SKM-1 treated with dmso at 0.1 percent for 144 hours (cell line): ENCODE data around the gene CSTF1.

Experiments used
- DNase-seq: peaks from one replicate; lab custom pipeline; 2025; ENCODE audit not compliant: unreplicated experiment; lab: John Stamatoyannopoulos, UW

CSTF1 gene

GRCh38 chr20:56392132-56392880 is at the start of gene CSTF1, which contains the start of gene AURKA:
Gene CSTF1 (plus strand): TSS chr20:56392645. CDS start chr20:56395553, 2,908 bp downstream.
Gene AURKA (minus strand): TSS chr20:56392215. CDS start chr20:56388197, 4,018 bp downstream.
- peak; percentile 96 for DNase-seq

- DNase-seq = no peak
These were observed 49.7 kb upstream of the CSTF1 start for GRCh38 chr20:56342783-56343182.

- peak; percentile 7 for DNase-seq
These were observed 48.5 kb upstream of the CSTF1 start for GRCh38 chr20:56343861-56344381.

GRCh38 chr20:56345911-56346310 is 46.5 kb upstream of the CSTF1 start:
- DNase-seq = no peak

DNA sequence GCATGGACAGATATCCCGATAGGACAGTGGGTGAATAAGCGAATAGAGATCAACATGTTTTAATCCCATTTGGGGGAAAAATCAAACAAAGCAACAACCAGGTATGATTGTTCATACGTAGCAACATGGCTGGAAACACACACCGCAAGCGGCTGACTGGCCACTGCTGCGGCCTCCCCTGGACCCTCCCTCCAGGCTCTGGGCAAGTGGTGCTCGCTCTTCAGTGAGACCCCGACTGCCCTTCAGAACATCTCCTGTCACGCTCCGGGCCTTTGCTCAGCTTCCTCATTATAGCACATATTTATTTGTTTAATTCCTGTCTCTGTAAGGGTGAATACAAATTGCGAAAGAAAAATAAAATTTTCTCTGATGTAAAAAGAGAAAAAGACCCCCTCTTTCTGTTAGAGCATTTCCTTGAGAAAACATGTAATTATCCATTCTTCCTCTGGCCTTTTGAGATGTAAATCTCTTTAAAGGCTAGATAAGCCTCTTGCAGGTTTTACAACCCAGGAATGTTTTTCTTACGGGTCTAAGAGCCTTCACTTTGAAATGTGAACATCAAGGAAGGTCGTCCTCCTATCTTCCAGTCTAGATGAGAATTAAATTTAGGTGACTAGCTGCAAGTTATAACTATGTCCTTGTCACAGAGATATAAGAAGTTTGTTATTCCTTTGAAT is 44.7 kb upstream of the CSTF1 start:
- DNase-seq = no peak

- no peak for DNase-seq
These were observed 44.1 kb upstream of the CSTF1 start for GRCh38 chr20:56348305-56348693.

GRCh38 chr20:56348746-56349145 is 43.7 kb upstream of the CSTF1 start:
- DNase-seq = no peak

GRCh38 chr20:56350842-56351241 is 41.6 kb upstream of the CSTF1 start:
- DNase-seq = no peak

GRCh38 chr20:56352345-56353055 is 39.9 kb upstream of the CSTF1 start:
- DNase-seq = no peak

DNA sequence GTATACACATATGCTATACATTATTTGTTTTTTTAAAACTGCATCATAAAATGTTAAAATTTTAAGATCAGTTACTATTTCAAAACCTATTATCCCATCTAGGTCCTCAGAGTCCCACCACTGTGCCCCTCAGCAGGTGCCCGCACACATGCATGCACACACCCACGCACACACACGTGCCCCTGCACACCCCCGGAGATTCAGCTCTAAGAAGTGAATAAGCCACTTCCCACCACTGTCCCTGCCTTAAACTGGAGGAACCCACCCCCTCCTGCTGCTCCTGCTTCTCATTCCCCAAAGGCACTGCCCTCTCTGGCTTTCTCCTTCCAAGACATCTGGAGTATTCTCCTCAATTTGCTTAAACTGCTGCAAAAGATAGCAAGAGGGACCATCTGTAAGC is 39.1 kb upstream of the CSTF1 start:
- DNase-seq = no peak

DNA sequence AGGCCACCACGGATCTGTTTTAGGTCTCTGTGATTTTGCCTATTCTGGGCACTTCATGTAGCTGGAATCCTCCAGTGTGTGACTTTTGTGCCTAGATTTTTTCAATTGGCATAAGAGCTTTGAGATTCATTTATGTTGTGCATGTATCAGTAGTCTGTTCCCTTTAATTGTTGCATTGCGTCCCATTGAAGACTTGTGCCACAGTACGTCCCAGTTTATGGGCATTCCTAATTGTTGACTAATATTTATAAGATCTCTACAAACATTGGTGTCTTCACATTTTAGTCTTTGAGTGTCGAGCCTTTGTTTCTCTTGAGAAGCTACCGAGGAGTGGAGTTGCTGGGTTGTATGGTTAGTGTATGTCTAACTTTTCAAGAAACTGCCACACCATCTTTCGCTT is 34.4 kb upstream of the CSTF1 start:
- no peak for DNase-seq

DNA sequence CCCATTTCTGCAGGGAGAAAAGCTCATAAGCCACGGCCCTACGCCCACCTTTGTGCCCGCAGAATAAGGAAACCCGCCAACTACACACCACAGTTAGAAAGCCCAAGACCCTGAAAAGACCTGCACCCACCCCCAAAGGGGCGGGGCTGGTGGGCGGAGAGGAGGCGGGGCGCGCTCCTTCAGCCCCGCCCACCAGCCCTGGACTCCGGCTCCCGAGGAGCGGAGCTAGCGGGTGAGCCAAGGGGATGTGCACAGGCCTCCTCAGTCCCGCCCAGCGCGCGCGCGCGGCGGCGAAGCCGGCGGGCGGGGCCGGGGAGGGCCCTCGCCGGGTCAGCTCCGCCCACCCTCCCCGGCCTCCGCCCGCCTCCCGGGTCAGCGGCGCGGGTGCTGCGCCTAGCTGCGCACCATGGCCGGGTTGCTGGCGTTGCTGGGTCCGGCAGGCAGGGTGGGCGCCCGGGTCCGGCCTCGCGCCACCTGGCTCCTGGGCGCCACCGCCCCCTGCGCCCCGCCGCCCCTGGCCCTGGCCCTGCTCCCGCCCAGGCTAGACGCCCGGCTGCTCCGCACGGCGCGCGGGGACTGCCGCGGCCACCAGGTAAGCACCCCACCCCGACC is 33.7 kb upstream of the CSTF1 start, which contains the start of gene FAM210B:
FAM210B (plus strand) TSS at position 375 of the 612 bp plus-strand sequence; CDS start at position 407, 32 bp downstream.
- DNase-seq = peak; percentile 63

DNA sequence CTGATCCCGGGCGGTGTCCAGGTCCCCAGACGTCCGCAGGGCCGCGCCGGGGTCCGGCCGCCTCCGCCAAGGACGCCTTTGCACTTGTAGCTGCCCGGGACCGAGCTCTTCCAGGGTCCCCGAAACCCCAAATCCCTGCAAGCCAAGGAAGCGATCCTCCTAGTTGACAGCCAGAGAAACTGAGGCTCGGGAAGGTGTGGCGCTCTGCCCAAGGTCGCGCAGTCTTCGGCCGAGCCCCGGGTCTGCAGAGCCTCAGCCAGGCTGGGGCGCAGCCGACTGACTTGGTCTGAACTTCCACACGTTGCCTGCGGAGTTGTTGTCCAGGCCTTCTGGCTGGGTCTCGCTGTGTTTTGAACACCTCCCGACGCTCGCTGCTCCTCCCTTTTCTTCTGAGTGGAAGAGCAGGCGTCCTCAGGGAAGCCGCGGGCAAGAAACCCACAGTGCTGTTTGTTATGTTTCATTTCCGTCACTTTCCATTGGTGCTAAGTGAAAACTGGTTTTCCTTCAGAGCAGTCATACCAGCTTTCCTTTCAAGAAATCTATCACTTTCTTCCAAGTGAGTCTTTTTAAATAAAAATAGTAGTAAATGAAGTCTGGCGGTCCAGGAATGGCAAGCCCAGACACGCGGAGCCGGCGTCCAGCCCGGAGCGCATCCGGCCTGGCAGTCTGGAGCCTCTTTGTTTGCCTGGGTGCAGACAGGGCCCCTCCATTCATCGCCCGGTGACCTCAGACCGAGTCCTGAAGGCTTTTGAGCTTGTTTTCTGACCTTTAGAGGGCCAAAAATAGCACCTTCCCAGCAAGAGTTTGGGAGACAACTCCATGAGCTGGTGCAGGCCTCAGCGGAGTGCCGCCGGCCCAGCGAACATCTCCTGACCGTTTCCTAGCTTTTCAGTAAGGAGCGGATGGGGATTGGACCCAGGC is 33.0 kb upstream of the CSTF1 start:
- DNase-seq = no peak

DNA sequence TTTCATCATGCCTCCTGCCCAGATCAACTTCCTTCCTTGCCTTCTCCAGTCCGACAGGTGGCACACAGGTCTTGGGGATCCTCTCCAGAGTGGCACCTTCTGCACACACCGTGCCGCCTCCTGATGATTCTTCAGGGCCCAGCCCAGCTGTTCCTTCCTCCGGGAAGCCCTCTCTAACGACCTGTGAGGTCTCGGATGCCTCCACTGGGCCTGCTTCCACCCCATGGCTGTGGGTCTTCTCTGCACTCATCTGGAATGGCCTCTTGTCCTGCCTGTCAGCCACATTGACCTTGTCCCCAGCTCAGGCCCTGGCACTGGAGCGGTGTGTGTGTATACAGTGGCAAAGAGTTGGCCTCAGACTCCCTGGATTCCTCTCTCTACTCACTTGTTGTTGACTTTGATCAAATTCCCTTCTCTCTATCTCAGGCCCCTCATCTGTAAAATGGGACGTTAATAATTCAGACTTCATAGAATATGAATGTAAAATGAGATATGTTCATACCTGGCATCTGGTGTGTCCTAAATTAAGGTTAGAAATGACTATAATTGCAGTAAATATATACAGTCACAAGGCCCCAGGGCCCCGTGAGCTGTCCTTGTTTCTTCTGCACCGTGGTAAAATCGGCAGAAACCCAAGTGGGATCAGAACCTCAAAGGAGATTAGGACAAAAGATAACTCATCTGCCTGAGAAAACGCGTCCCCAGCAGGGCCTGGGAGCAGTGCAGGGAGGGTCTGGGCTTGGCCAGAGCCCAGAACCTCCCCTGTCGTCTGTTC is 32.1 kb upstream of the CSTF1 start:
- DNase-seq = no peak

DNA sequence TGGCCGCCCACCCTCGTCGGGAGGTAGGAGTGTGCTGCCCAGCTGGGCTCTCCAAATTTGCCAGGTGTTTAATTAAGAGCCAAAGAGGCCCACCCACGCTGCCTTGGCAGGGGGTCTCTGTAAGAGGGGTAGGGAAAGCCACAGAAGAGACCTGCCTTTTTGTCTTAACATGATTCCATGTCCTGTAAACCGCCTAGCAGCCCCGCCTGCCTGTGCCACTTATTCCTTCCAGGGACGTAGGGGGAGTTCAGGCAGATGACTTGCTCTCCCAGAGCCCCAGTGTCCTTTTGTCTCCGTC is 31.6 kb upstream of the CSTF1 start:
- DNase-seq = no peak

- no peak for DNase-seq
These were observed 30.5 kb upstream of the CSTF1 start for GRCh38 chr20:56361900-56362299.

DNA sequence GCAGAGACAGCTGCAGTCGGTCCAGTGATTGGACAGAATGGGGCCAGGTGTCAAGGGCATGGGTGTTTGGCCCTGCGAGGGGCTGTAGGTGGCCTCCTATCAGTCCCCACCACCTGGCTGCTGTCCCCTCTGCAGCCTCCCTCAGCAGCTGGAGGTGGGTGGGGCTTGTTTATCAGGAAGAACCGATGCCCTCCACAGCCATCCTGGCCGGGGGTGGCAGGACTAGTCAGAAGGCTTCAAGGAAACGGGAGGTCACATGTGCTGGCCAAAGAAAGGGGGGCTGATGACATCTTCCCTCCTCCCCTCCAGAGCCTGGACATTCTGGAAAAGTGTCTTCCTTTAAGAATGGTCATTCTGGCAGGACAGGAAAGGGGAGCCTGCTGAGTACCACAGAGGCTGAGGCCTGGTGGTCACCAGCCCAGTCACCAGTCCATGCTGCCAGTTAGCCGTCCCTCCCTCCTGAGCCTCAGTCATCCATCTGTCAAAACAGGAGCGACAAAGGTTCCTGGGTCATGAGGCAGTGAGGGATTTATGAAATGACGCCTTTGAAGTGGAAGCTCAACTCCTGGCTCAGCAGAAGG is 29.5 kb upstream of the CSTF1 start:
- DNase-seq = no peak

- no peak for DNase-seq
These were observed 29.0 kb upstream of the CSTF1 start for GRCh38 chr20:56363491-56363890.
